ENCODE data around the gene SFPQ.
"Not testable (repeated sequence)": the region's sequence is repeated elsewhere in the genome, so short reads cannot be mapped to it uniquely, and the experiment has no call there.

SFPQ gene

DNA sequence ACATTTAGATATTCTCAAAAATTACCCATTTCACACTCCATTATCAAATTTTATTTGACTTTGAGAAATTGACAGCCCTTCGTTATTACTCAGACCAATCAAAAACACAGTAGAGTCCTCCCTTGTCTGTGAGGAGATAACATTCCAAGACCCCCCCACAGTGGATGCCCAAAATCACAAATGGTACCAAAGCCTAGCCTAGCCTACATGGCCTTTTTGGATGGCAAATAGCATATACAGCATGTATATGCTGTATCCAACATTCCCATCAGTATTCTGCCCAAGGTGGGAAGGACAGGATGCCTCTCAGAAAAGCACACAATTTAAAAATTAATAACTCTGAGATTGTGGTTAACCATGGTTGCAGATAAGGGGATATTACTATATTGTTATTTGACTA lies 17.3 kb downstream of the SFPQ start:
- Mint-ChIP-seq H3K9me3 (no peaks in the 10 kb centered on the region), H3K36me3 (peaks cover 11% of the 10 kb centered on the region), H3K4me1 (peaks cover 26% of the 10 kb centered on the region), H3K27me3 (no peaks in the 10 kb centered on the region), H3K27ac (peak overlapping the region; percentile 46), H3K4me3 (no peak overlapping the region)

DNA sequence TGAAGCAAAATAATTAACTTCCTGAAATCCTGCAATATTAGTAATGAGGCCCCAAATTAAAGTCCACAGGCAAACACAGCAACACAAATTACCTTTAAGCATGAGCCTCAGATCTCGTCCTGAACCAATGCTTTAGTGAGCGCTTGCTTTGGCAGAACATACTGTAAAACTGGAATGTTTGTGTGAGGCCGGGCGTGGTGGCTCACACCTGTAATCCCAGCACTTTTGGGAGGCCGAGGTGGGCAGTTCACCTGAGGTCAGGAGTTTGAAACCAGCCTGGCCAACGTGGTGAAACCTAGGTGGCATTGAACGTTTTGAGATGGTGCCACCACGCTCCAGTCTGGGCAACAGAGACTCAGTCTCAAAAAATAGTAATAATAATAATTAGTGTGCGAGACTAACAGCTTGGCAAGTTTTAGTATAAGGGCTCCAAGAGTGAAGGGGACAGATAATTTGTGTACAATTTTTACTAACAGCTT lies 17.8 kb downstream of the SFPQ start:
- peaks cover 21% of the 10 kb centered on the region for H3K4me1 Mint-ChIP-seq
- H3K9me3 Mint-ChIP-seq, result no peaks in the 10 kb centered on the region
- H3K27me3 Mint-ChIP-seq, result no peaks in the 10 kb centered on the region
- H3K27ac Mint-ChIP-seq, result no peak overlapping the region
- peaks cover 9% of the 10 kb centered on the region for H3K36me3 Mint-ChIP-seq
- H3K4me3 Mint-ChIP-seq, result no peak overlapping the region

DNA sequence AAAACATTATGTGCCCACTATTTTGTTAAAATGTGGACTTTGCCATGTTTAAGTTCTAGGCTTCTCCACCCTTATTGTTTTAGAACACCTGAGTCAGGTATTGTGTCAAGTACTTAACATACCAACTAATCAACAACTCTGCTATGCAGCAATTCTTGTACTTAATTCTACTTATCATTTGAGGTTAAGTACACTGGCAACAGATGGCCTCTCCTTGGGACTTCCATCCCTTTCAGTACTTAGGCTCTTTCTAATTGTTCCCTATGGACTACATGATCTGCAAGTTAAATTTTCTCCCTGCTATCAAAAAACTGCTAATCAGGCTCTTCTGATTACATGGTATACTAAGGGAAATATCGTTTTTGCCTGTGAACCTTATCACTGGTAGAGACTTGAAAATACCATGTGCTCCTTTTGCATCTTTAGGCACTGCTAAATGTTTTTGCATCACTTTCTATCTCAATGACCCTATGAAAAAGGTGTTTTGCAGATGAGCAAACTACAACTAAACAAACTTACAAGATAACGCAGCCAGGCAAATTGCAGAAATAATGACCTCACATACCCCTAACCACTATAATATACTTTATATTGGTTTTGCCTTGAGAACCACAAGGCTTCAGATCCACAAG lies 18.9 kb downstream of the SFPQ start:
- Mint-ChIP-seq H3K27me3 (no peaks in the 10 kb centered on the region), H3K4me3 (no peak overlapping the region), H3K9me3 (no peaks in the 10 kb centered on the region), H3K27ac (peak overlapping the region; percentile 71), H3K36me3 (peaks cover 8% of the 10 kb centered on the region), H3K4me1 (peaks cover 12% of the 10 kb centered on the region)

DNA sequence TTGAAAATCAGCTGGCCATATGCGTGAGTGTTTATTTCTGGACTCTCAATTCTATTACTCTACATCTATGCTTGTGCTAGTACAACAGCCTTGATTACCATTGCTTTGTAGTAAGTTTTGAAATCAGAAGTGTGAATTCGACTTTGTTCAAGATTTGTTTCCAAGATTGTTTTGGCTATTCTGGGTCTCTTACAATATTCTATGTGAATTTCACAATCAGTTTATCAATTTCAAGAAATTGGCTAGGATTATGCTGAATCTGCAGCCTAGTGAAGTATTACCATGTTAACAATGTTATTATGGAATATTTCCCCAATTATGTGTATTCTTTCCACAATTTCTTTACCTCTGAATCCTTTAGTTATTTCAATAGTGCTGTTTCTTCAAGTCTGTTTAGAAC lies 19.5 kb downstream of the SFPQ start:
- Mint-ChIP-seq H3K9me3 (no peaks in the 10 kb centered on the region), H3K4me1 (peaks cover 11% of the 10 kb centered on the region), H3K4me3 (no peak overlapping the region), H3K36me3 (peaks cover 8% of the 10 kb centered on the region), H3K27me3 (no peaks in the 10 kb centered on the region), H3K27ac (no peak overlapping the region)

DNA sequence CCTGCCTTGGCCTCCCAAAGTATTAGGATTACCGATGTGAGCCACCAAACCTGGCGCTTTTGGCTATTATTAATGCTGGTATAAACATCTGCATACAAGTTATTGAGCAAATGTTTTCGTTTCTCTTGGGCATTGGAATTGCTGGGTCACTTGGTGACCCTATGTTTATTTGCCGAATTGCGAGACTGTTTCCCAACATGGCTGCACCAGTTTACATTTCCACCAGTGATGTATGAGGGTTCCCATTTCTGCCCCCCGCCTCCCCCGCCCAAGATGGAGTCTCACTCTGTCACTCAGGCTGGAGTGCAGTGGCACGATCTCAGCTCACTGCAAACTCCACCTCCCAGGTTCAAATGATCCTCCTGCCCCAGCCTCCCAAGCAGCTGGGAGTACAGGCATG lies 20.9 kb downstream of the SFPQ start:
- Mint-ChIP-seq H3K36me3 (peaks cover 3% of the 10 kb centered on the region), H3K27ac (no peak overlapping the region), H3K4me1 (peaks cover 8% of the 10 kb centered on the region), H3K4me3 (no peak overlapping the region), H3K9me3 (no peaks in the 10 kb centered on the region), H3K27me3 (no peaks in the 10 kb centered on the region)

DNA sequence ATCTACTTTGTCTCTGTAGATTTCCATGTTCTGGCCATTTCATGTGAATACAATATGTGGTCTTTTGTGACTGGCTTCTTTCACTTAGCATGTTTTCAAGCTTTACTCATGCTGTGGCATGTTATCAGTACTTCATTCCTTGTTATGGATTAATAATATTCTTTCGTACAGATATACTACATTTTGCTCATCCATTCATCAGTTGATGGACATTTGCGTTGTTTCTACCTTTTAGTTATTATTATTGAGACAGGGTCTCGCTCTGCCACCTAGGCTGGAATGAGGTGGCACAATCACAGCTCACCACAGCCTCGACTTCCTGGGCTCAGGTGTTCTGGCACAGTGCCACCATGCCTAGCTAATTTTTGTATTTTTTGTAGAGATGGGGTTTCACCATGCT lies 21.4 kb downstream of the SFPQ start:
- H3K27ac Mint-ChIP-seq, result no peak overlapping the region
- H3K9me3 Mint-ChIP-seq, result no peaks in the 10 kb centered on the region
- no peaks in the 10 kb centered on the region for H3K27me3 Mint-ChIP-seq
- H3K36me3 Mint-ChIP-seq, result peaks cover 3% of the 10 kb centered on the region
- H3K4me1 Mint-ChIP-seq, result peaks cover 8% of the 10 kb centered on the region
- no peak overlapping the region for H3K4me3 Mint-ChIP-seq

DNA sequence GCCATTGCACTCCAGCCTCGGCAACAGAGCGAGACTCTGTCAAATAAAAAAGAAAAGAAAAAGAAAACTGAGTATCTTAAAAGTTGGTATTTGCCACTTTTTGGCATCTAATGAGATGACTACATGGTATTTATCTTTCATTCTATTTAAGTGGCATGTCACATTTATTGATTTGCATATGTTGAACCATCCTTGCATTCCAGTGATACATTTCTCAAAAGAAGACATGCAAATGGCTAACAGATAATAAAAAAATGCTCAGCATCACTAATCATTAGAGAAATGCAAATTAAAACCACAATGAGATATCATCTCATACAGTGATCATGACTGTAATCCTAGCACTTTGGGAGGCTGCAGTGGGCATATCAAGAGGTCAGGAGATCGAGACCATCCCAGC lies 28.1 kb downstream of the SFPQ start:
- no peaks in the 10 kb centered on the region for H3K9me3 Mint-ChIP-seq
- no peak overlapping the region for H3K27ac Mint-ChIP-seq
- H3K27me3 Mint-ChIP-seq, result no peaks in the 10 kb centered on the region
- H3K4me3 Mint-ChIP-seq, result no peak overlapping the region
- H3K4me1 Mint-ChIP-seq, result no peaks in the 10 kb centered on the region
- peaks cover 6% of the 10 kb centered on the region for H3K36me3 Mint-ChIP-seq

DNA sequence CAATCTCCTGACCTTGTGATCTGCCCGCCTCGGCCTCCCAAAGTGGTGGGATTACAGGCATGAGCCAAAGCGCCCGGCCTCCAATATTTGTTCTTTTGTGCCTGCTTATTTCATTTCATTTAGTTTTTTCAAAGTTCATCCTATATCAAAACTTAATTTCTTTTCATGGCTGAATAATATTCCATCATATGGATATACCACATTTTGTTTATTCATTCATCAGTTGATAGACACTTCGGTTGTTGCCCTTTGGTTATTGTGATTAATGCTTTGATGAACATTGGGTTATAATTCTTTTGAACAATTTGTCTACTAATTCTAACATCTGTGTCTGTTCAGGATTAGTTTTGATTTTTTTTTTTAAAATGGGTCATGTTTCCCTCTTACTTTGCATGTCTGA lies 41.7 kb downstream of the SFPQ start:
- Mint-ChIP-seq H3K27ac (no peak overlapping the region), H3K27me3 (no peaks in the 10 kb centered on the region), H3K36me3 (no peaks in the 10 kb centered on the region), H3K9me3 (no peaks in the 10 kb centered on the region), H3K4me3 (no peak overlapping the region), H3K4me1 (peaks cover 6% of the 10 kb centered on the region)

DNA sequence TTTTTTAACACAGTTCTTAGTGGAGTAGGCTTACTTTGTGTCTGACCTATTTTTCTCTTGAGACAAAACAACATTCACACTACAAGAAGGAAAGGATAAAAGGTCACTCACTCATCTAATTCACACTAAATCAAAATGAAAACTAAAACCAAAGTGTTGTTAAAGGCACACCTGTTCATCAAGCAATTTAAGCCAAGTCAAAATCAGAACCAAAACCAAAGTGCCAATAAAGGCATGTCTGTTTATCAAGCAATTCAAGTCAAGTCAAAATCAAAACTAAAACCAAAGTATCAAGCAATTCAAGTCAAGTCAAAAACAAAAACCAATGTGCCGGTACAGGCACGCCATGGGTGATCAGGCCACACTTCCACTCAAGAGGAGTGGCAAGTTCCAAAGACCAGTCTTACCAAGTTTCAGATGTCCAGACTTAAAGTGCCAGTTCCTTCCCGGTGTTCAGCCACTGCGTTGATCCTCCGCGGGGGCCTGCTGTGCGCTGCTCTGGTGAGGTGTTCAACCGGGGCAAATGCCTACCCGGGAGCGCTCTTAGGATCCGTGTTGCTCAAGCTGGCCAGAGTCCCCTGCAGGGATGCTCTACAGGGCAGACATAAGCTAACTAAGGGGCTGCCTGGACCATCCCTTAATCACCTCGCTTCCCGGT lies 46.9 kb downstream of the SFPQ start:
- not testable (repeated sequence) for H3K4me3 Mint-ChIP-seq

DNA sequence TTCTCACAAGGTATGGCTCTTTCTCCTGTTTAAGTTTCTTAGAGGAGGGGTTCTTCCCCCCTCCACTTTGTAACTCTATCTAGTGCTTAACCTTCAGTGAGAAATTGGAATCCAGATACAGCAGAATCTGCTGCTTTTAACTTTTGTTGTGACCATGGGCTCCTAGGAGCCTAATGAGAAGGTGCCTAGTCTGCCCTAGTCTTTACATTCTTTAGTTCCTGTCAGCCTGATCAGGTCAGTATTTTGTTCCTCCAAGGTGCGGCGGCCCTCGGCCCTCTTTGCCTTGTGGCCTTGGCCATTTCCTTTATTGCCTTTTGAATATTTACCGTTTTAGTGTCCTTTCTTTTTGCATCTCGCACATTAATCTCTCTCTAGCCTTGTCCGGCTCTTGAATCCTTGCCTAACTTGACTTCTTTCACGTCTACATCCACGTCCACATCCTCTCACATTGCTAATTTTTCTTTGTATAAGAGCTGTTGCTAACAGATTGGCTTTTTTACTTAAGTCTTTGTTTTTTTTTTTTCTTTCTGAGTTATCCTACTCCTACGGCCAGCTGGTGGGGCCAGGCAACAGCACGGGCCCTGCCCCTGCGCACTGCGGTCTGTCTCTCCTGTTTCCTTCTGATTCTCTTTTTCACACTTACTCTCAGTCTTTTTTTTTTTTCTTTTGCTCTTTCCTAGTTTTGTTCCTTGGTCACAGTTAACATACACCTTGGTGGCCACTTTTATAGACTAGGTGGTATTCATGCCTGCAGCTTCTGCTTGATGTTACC lies 49.0 kb downstream of the SFPQ start:
- Mint-ChIP-seq H3K36me3 (no peaks in the 10 kb centered on the region), H3K4me3 (no peak overlapping the region)

More for the DNA sequence above, 46.9 kb downstream of the SFPQ start:
- H3K27ac Mint-ChIP-seq, H3K4me1 Mint-ChIP-seq, H3K36me3 Mint-ChIP-seq, H3K9me3 Mint-ChIP-seq, H3K27me3 Mint-ChIP-seq: not testable (repeated sequence)

DNA sequence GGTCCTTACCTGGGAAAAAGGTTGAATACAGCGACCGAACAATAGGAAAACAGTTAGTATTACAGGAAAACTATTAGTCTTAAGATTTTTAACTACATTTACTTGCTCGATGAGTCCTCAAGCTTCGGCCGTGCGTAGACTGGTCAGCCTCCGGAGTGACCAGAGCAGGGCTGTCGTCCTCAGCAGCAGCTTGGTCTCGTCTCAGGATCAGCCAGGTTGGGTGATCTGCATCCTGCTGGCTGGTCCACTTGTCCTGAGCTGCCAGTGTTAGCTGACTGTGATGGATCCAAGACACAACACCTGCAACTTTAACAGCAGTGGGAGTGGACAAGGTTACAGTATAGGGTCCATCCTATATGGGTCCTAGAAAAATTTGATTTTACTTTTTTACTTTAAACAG lies 50.2 kb downstream of the SFPQ start:
- H3K4me3 Mint-ChIP-seq, H3K9me3 Mint-ChIP-seq, H3K27ac Mint-ChIP-seq, H3K36me3 Mint-ChIP-seq, H3K27me3 Mint-ChIP-seq, H3K4me1 Mint-ChIP-seq: not testable (repeated sequence)

More for the DNA sequence above, 49.0 kb downstream of the SFPQ start:
- peaks cover 7% of the 10 kb centered on the region for H3K4me1 Mint-ChIP-seq
- no peaks in the 10 kb centered on the region for H3K27me3 Mint-ChIP-seq
- no peaks in the 10 kb centered on the region for H3K9me3 Mint-ChIP-seq
- no peak overlapping the region for H3K27ac Mint-ChIP-seq

DNA sequence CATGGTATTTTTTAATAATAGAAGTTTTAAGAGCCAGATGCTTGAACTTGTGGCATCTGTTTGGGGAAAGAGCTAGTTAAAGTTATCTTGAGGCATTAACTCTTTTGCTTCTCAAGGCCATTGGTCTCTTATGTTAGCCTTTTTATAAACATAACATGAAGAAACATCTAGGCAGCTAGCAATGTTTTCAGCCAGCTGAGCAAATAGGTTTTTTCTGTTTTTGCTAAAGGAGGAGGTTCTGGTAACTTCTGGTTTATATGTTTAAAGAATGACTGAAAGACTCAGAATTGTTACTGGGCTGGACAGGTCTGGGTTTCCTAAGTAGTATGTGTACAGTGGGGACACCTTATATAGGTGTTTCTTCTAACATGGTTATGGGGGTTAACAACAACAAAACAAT lies 50.7 kb downstream of the SFPQ start:
- H3K27me3 Mint-ChIP-seq, H3K4me3 Mint-ChIP-seq, H3K36me3 Mint-ChIP-seq, H3K4me1 Mint-ChIP-seq, H3K27ac Mint-ChIP-seq, H3K9me3 Mint-ChIP-seq: not testable (repeated sequence)

DNA sequence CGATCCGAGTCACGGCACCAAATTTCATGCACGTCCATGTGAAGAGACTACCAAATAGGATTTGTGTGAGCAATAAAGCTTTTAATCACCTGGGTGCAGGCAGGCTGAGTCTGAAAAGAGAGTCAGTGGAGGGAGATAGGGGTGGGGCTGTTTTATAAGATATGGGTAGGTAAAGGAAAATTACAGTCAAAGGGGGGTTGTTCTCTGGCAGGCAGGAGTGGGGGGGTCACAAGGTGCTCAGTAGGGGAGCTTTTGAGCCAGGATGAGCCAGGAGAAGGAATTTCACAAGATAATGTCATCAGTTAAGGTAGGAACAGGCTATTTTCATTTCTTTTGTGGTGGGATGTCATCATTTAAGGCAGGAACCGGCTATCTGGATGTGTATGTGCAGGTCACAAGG lies 55.4 kb downstream of the SFPQ start:
- H3K4me3 Mint-ChIP-seq, H3K9me3 Mint-ChIP-seq, H3K36me3 Mint-ChIP-seq, H3K4me1 Mint-ChIP-seq, H3K27me3 Mint-ChIP-seq, H3K27ac Mint-ChIP-seq: not testable (repeated sequence)

DNA sequence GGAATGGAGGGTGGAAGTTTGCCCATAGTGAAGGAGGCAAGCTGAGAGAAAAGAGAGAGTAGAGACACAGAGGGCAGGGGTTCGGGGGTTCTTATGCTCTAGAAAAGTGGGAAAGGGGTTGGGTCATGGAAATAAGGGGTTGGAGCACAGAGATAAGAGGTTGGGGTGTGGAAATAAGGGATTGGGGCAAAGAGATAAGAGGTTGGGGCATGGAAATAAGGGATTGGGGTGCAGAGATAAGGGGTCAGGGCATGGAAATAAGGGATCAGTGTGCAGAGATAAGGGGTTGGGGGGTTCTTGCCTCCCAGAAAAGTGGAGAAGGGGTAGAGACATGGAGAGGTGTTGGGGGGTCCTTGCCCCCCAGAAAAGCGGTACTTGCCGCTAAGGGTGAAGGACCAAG lies 56.2 kb downstream of the SFPQ start:
- H3K4me3 Mint-ChIP-seq, result no peak overlapping the region
- H3K9me3 Mint-ChIP-seq, result no peaks in the 10 kb centered on the region
- no peaks in the 10 kb centered on the region for H3K36me3 Mint-ChIP-seq
- no peaks in the 10 kb centered on the region for H3K27me3 Mint-ChIP-seq
- no peak overlapping the region for H3K27ac Mint-ChIP-seq
- H3K4me1 Mint-ChIP-seq, result no peaks in the 10 kb centered on the region
